H1 (cell line): Measurements from ENCODE around the gene IFNGR1. TPM values are rescaled to one million over a fixed set of nuclear protein-coding genes. Genes with fewer than 3 reads are reported as not detected.

Source experiments
- ASH2L ChIP-seq: fragments of 200-600, 300-600 bp; sonication (generic); IDR thresholded peaks from one replicate; pipeline ENCODE4 v1.7.1; 2017; ENCODE audit warnings: low read length
- NRF1 ChIP-seq: IDR thresholded peaks from 2 replicates; pipeline ENCODE4 v1.6.1; 2011; ENCODE audit warnings: mild to moderate bottlenecking, low read depth, low read length, improper control_type of control experiment
- POLR2AphosphoS5 ChIP-seq: IDR thresholded peaks from 2 replicates; pipeline ENCODE4 v1.6.1; 2011; ENCODE audit warnings: low read depth, low read length
- POU5F1 ChIP-seq: IDR thresholded peaks from 2 replicates; pipeline ENCODE4 v1.6.1; 2011; ENCODE audit warnings: low read depth, mild to moderate bottlenecking, low read length, moderate library complexity
- RAD21 ChIP-seq, 2 experiments: IDR thresholded peaks in 1 of 2; conservative IDR thresholded peaks in 1 of 2; 2 replicates each; pipeline ENCODE4 v1.6.1; 2011; ENCODE audit warnings: low read depth in 2 of 2, low read length in 2 of 2, improper control_type of control experiment in 1 of 2, inconsistent platforms in 1 of 2, mild to moderate bottlenecking in 1 of 2, moderate library complexity in 1 of 2
- polyA plus RNA-seq, 7 experiments: library from polyadenylated mRNA; depleted of rRNA in 3 of 7; stranded (reverse) in 5 of 7; unstranded in 2 of 7; fragments of >200 nt in 5 of 7; fragments of 200-250 nt in 2 of 7; gene quantifications; 1 replicate in 5 of 7; 2 replicates in 1 of 7; 4 replicates in 1 of 7; pipeline versions ENCODE4 v1.2.1 to v1.2.3, GENCODE V29; 2011 to 2013; ENCODE audit warnings: missing spikeins in 2 of 7, mixed read lengths in 2 of 7
- total RNA-seq: library from RNA; stranded (reverse); fragmentation: NEBNext Ultra II Directional; extraction: Animal tissue kit (Norgen Biotek cat#: 25700); gene quantifications from 2 replicates; pipeline ENCODE4 v1.2.1, GENCODE V29; 2021

Gene IFNGR1
- total and polyA plus RNA-seq, 2 of the 8 experiments (the other 6 are each of a cell fraction or from before 2014, with no cell fraction given), result 9.7 to 20.9 TPM

DNA sequence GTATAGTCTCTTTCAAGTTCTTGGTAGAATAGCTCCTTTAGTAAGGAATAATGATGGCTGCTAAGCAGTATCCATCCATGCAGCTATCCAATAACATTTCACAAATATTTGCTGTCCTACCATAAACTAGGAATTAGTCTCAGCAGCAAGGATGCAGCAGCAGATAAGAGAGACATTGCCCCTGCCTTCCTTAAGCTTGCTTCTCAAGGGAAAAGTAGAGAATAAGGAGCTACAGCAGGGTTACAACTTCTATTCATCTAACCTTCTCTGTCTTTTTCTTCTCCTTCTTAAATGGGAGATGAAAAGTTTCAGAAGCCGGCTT, 48.2 kb downstream of the IFNGR1 start (continued):
- TF ChIP-seq POLR2AphosphoS5, result no peak
- TF ChIP-seq RAD21 (IDR thresholded peaks at IDR 0.05 in 1 of 2, conservative IDR thresholded peaks at IDR 0.05 in 1 of 2; ENCODE audit: low read depth in 2 of 2, low read length in 2 of 2), result no peak
- TF ChIP-seq NRF1, result no peak
- TF ChIP-seq POU5F1, result no peak
- TF ChIP-seq ASH2L, result no peak
